ENCODE results near the gene GNAI1.

Gene GNAI1

GRCh38 chr7:80107278-80107677, 27.4 kb upstream of the GNAI1 start:
- DNase-seq (ENCODE audit: low read depth, low spot score) = no peak
- in situ Hi-C loops (cut with HindIII; ENCODE audit: low sequenced_read_pairs) = no loop called here
- TF ChIP-seq, protein P1, sequence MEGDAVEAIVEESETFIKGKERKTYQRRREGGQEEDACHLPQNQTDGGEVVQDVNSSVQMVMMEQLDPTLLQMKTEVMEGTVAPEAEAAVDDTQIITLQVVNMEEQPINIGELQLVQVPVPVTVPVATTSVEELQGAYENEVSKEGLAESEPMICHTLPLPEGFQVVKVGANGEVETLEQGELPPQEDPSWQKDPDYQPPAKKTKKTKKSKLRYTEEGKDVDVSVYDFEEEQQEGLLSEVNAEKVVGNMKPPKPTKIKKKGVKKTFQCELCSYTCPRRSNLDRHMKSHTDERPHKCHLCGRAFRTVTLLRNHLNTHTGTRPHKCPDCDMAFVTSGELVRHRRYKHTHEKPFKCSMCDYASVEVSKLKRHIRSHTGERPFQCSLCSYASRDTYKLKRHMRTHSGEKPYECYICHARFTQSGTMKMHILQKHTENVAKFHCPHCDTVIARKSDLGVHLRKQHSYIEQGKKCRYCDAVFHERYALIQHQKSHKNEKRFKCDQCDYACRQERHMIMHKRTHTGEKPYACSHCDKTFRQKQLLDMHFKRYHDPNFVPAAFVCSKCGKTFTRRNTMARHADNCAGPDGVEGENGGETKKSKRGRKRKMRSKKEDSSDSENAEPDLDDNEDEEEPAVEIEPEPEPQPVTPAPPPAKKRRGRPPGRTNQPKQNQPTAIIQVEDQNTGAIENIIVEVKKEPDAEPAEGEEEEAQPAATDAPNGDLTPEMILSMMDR (IDR thresholded peaks at IDR 0.05; ENCODE audit: low read depth, low read length) = no peak
- no peak overlapping the region for H3K4me3 ChIP-seq (ENCODE audit: low read depth, low read length)

DNA sequence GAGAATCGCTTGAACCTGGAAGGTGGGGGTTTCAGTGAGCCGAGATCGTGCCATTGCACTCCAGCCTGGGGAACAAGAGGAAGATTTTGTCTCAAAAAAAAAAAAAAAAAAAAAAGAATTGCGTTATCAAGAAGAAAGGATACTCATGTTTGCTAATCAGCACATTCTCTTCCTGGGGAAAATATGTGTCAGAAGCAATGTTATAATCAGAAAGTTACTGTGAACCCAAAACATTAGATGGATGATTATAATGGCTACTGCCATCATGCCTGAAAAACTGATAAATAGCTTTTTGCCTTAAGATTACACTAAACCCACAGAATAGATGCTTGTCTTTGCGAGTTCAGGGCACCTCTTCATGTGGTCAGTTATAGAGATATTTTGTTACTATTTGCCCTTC, 24.3 kb upstream of the GNAI1 start:
- H3K4me3 ChIP-seq (ENCODE audit: low read depth, low read length) = no peak overlapping the region
- in situ Hi-C loops (cut with HindIII; ENCODE audit: low sequenced_read_pairs) = no loop called here
- no peak for DNase-seq (ENCODE audit: low read depth, low spot score)
- TF ChIP-seq, protein P1 (IDR thresholded peaks at IDR 0.05; ENCODE audit: low read depth, low read length) = no peak

DNA sequence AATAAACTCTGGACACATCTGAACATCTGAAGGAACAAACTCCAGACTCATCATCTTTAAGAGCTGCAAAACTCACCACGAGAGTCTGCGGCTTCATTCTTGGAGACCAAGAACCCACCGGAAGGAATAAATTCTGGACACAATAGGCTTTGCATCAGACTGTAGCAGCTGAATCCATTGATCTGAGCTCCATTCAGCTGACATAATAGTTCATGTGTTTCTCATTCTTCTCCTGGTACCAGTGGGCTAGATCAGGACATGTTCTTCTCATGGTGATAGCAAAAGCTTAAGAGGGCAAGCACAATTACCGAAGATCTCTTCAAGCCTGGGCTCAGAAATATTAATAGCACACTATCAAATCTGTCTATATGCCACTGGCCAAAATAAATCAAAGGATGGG, 20.5 kb upstream of the GNAI1 start:
- TF ChIP-seq, protein P1 (IDR thresholded peaks at IDR 0.05; ENCODE audit: low read depth, low read length) = no peak
- no peak overlapping the region for H3K4me3 ChIP-seq (ENCODE audit: low read depth, low read length)
- no peak for DNase-seq (ENCODE audit: low read depth, low spot score)
- in situ Hi-C loops (cut with HindIII; ENCODE audit: low sequenced_read_pairs) = no loop called here

DNA sequence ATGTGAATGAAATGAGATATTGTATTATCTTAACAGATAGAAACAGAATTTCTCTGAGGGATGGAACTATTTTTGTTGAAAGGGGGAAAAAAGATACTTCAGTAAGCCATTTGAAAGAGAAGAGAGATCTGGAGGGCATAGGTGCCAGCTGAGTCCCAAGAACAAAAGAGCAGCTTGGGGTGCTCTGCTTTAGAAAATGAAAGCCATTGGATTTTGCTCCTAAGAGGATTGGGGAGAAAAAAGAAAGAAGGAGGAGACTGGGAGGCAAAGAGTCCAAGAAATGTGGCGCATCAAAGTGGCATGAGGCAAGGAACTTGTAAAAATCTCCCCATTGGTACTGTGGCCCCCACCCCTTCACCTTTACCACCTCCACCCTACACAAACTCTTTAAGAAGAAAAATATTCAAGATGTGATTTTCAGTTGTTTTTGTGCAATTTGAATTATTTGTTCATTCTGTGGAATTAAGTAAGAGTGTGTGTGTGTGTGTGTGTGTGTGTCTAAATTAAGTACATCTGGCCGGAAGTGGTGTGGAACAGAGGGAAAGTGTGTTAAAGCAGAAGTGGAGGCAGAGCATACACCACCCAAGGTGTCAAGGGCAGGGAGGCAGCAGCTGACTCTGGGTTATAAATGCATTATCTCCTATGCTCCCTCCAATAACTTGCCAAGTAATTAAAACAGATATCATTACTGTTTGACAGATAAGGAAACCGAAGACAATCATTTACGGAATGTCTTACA, 9.9 kb upstream of the GNAI1 start:
- DNase-seq (ENCODE audit: low read depth, low spot score) = no peak
- no peak overlapping the region for H3K4me3 ChIP-seq (ENCODE audit: low read depth, low read length)
- TF ChIP-seq, protein P1 (IDR thresholded peaks at IDR 0.05; ENCODE audit: low read depth, low read length) = no peak
- in situ Hi-C loops (cut with HindIII; ENCODE audit: low sequenced_read_pairs) = no loop called here

DNA sequence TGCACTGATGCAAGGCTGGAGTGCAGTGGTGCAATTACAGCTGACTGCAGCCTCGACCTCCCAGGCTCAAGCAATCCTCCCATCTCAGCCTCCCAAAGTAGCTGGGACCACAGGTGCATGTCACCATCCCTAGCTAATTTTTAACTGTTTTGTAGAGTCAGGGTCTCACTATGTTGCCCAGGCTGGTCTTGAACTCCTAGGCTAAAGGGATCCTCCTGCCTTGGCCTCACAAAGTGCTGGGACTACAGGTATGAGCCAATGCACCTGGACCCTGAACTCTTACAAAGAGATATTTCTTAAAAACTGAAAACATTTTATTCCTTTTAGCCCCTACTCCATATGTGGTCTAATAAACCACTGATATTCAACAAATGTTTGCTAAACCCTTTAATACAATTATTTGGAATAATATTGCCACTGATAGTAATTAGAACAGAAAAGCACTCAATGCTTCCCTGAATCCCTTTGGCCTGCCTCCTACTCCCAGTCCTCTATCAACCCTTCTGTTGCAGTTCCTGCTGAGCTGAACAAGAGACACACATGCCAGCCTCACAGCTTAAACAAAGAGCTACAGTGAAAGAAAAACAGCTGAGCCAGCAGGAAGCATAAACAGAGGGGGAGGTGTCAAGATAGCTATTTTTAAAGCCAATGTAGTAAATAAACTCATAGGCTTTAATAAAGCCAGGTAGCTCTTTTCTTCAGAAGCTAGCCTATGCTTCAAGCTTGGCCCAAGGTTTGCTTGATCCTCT, 7.0 kb upstream of the GNAI1 start:
- TF ChIP-seq, protein P1 (IDR thresholded peaks at IDR 0.05; ENCODE audit: low read depth, low read length) = no peak
- no peak overlapping the region for H3K4me3 ChIP-seq (ENCODE audit: low read depth, low read length)
- in situ Hi-C loops (cut with HindIII; ENCODE audit: low sequenced_read_pairs) = no loop called here
- no peak for DNase-seq (ENCODE audit: low read depth, low spot score)

GRCh38 chr7:80128918-80129317, 5.7 kb upstream of the GNAI1 start:
- TF ChIP-seq, protein P1 (IDR thresholded peaks at IDR 0.05; ENCODE audit: low read depth, low read length) = no peak
- no peak overlapping the region for H3K4me3 ChIP-seq (ENCODE audit: low read depth, low read length)
- in situ Hi-C loops (cut with HindIII; ENCODE audit: low sequenced_read_pairs) = no loop called here
- DNase-seq (ENCODE audit: low read depth, low spot score) = no peak
